22Rv1 (cell line): ENCODE measurements around the gene DNAJC7.

Experiments used
- H3K27ac ChIP-seq: fragments of 450-650 bp; 2 replicates; pipeline ENCODE4 v1.5.1; 2017
- ZFX ChIP-seq: fragments of 450-650 bp; IDR thresholded peaks from 2 replicates; pipeline ENCODE4 v1.6.1; 2017; ENCODE audit warnings: antibody characterized with exemption, borderline replicate concordance
- TF ChIP-seq, protein P1 (sequence below): fragments of 450-650 bp; IDR thresholded peaks from 2 replicates; pipeline ENCODE4 v1.5.1; 2017; ENCODE audit warnings: mild to moderate bottlenecking

DNAJC7 gene

DNA sequence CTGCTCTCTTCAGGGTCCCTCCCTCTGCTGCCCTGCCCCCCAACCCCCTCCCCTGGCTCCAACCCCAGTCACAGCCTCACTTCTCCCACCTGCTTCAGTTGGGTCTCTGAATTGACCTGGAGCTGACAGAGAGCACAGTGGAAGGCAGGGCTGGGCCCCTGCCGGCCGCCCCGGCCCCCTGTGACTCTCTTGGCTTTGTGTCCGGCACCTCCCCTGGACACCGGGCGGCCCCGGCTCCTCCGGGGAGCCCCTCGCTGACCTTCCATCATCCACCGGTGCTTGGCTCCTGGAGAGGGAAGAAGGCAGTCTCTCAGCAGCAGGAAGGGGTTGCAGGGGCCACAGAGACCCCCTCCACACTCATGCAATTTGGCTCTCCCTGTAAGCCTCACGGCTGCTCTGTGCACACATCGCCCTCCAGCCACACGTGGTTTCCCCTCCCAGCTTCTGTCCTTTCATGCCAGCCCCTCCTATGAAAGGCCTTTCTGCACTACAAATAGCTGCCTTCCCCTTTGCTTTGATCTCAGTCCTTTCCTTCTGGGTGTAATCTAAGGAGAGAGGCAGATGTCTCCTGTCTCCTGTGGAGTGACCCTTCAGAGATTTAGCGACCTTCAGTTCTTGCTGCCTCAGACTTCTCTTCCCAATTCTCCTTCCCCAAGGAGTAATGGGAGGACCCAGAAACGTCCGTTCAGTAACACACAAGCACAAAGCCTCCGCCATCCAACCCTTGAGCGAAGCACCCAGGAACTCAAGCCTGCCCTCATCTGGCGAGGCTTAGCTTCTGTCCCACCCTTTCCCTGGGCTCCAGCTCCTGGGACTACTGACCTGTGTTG, 10.9 kb upstream of the DNAJC7 start:
- H3K27ac ChIP-seq = no peak overlapping the region
- no peak for TF ChIP-seq ZFX
- TF ChIP-seq, protein P1, sequence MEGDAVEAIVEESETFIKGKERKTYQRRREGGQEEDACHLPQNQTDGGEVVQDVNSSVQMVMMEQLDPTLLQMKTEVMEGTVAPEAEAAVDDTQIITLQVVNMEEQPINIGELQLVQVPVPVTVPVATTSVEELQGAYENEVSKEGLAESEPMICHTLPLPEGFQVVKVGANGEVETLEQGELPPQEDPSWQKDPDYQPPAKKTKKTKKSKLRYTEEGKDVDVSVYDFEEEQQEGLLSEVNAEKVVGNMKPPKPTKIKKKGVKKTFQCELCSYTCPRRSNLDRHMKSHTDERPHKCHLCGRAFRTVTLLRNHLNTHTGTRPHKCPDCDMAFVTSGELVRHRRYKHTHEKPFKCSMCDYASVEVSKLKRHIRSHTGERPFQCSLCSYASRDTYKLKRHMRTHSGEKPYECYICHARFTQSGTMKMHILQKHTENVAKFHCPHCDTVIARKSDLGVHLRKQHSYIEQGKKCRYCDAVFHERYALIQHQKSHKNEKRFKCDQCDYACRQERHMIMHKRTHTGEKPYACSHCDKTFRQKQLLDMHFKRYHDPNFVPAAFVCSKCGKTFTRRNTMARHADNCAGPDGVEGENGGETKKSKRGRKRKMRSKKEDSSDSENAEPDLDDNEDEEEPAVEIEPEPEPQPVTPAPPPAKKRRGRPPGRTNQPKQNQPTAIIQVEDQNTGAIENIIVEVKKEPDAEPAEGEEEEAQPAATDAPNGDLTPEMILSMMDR = peak; percentile 59

DNA sequence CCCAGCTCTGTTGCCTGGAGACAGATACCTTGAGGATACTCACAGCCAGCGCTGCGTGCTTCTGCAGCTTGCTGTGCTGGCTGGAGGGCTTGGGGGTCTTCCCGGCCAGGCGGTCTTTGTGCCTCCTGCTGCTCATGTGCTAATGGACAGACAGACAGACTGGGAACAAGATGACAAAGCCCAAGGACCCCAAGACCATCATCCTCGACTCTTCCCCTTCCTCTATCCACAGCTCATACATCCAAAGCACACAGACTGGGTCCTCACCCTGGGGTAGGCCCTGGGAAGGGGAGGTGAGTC, 10.3 kb upstream of the DNAJC7 start:
- TF ChIP-seq ZFX = no peak
- TF ChIP-seq, protein P1 = no peak
- H3K27ac ChIP-seq = no peak overlapping the region

DNA sequence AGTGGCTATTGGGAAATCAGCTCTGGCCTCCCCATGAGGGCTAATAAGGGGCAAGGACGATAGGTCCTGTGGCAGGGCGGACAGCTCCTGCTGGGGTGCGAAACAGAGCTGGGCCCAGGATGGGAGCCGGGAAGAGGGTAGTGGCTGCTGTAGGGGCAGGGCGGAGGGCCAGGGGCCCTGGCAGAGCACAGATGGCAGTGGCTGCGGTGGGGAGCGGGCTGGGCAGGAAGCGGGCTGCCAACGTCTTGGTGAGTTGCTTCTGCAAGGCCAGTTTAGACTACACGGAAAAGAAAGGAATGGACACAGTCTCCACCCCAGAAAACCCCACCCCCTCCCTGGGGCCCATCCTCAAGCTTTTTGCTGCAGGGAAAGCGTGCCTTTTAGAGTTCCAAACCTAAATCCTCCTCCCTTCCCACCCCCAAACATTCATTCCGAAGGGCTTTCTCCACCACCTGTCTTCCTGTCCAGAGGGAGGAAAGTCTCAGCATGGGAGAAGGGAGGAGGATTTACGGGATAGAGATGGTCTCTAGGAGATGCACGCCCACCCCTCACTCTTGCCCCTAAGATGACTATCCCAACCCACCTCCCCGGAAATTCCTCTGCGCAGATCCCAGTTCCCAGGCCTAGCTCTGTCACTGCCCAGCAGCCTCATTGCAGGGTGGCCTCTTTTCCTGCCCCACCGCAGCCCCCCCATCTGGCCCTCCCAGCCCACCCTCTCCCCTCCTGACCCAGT, 9.8 kb upstream of the DNAJC7 start:
- no peak for TF ChIP-seq ZFX
- TF ChIP-seq, protein P1 = no peak
- no peak overlapping the region for H3K27ac ChIP-seq

GRCh38 chr17:42025936-42026335, 8.7 kb upstream of the DNAJC7 start:
- H3K27ac ChIP-seq = no peak overlapping the region

GRCh38 chr17:42025191-42025579, 7.9 kb upstream of the DNAJC7 start:
- TF ChIP-seq, protein P1 = peak; percentile 66
- no peak for TF ChIP-seq ZFX
- H3K27ac ChIP-seq = peak overlapping the region; percentile 32; the same call in 1 of the 2 replicates

More at GRCh38 chr17:42025936-42026335, 8.7 kb upstream of the DNAJC7 start:
- TF ChIP-seq, protein P1 = no peak
- no peak for TF ChIP-seq ZFX

GRCh38 chr17:42023524-42024349, 6.5 kb upstream of the DNAJC7 start:
- TF ChIP-seq ZFX = no peak
- TF ChIP-seq, protein P1 = no peak
- H3K27ac ChIP-seq = peak overlapping the region; percentile 32; the same call in 1 of the 2 replicates

DNA sequence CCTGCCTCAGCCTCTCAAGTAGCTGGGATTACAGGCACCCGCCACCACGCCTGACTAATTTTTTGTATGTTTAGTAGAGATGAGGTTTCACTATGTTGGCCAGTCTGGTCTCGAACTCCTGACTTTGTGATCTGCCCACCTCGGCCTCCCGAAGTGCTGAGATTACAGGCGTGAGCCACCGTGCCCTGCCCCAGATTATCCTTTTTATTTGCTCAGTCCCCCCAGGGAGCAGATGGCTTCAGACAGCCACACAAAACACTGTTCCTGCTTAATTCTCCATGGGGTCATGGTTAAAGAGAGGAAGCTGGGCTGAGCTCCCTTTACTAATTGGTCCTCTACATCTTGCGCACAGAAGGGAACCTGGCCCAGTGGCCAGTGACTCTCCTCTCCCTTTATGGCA, 3.6 kb upstream of the DNAJC7 start:
- H3K27ac ChIP-seq = peak overlapping the region; percentile 58
